ENCODE measurements around the gene OSCP1. TPM values are rescaled to one million over a fixed set of nuclear protein-coding genes. Genes with fewer than 3 reads are reported as not detected.

Gene OSCP1
- total and polyA plus RNA-seq, 3 experiments from 2014 or later, result 2.0 to 2.7 TPM; not detected in 1

- H3K9me3 Mint-ChIP-seq, result no peaks in the 10 kb centered on the region
- POLR2A ChIA-PET, result interaction anchor here (1.1 kb wide), 1 partner anchor 14 kb away, joined by 6 read pairs; the partner anchor contains the start of gene LSM10
- Histone ChIP-seq H3K4me1 (ENCODE audit: insufficient read depth, low read length) (peaks cover 57% of the 10 kb centered on the region), H3K36me3 (ENCODE audit: insufficient read depth, low read length) (peaks cover 4% of the 10 kb centered on the region), H3K27ac (ENCODE audit: low read depth, low read length) (no peak overlapping the region), H3K9me3 (ENCODE audit: low read length) (no peaks in the 10 kb centered on the region), H3K4me3 (ENCODE audit: low read length) (no peak overlapping the region), H3K27me3 (ENCODE audit: insufficient read depth, low read length, poor library complexity, severe bottlenecking) (no peaks in the 10 kb centered on the region)
- DNase-seq, result no peak
- H3K27ac Mint-ChIP-seq, result peak overlapping the region; percentile 47 to 99 (median 92)
- H3K36me3 Mint-ChIP-seq, result peaks cover 0 to 35% (median 10%) of the 10 kb centered on the region in 3 donors
- peaks cover 0 to 2% of the 10 kb centered on the region in 2 donors for H3K27me3 Mint-ChIP-seq
- peak overlapping the region in 6 of 7 donors; percentile 19 to 80 (median 67) for H3K4me3 Mint-ChIP-seq
- CTCF ChIA-PET, result interaction anchor here (0.5 to 6.9 kb wide), 3 partner anchors 12 to 36 kb away, joined by 3 to 38 read pairs (median 3); no protein-coding TSS in a partner anchor
- peaks cover 62 to 79% (median 78%) of the 10 kb centered on the region in 3 donors for H3K4me1 Mint-ChIP-seq
Measured at GRCh38 chr1:36383240-36383639, 67.0 kb downstream of the OSCP1 start.

DNA sequence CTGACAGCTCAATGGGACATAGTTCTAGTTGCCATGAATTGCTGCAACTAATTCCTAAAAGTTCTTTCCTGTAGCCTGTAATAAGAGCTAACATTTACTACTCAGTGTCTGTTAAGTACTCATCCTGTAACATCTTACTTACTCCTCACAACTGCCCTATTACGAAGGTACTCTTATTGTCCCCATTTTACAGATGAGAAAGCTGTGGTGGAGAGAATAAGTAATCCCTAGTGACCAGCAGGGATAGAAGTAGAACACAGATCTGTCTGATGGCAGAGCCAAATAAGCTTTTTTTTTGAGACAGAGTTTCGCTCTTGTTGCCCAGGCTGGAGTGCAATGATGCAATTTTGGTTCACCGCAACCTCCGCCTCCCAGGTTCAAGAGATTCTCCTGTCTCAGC, 67.6 kb downstream of the OSCP1 start:
- Histone ChIP-seq H3K27ac (ENCODE audit: low read depth, low read length) (no peak overlapping the region), H3K36me3 (ENCODE audit: insufficient read depth, low read length) (peaks cover 4% of the 10 kb centered on the region), H3K4me1 (ENCODE audit: insufficient read depth, low read length) (peaks cover 63% of the 10 kb centered on the region), H3K27me3 (ENCODE audit: insufficient read depth, low read length, poor library complexity, severe bottlenecking) (no peaks in the 10 kb centered on the region), H3K4me3 (ENCODE audit: low read length) (no peak overlapping the region), H3K9me3 (ENCODE audit: low read length) (no peaks in the 10 kb centered on the region)
- Mint-ChIP-seq H3K4me3 (no peak overlapping the region), H3K27ac (peak overlapping the region in 5 of 8 donors; percentile 78 to 99 (median 90)), H3K36me3 (peaks cover 0 to 35% (median 10%) of the 10 kb centered on the region in 3 donors), H3K4me1 (peaks cover 66 to 84% (median 82%) of the 10 kb centered on the region in 3 donors), H3K9me3 (no peaks in the 10 kb centered on the region), H3K27me3 (peaks cover 0 to 2% of the 10 kb centered on the region in 2 donors)
- CTCF ChIA-PET, result interaction anchor here (6.9 kb wide), 1 partner anchor 15 kb away, joined by 38 read pairs; no protein-coding TSS in a partner anchor
- DNase-seq, result no peak
- POLR2A ChIA-PET, result interaction anchor here (1.1 kb wide), 1 partner anchor 15 kb away, joined by 6 read pairs; the partner anchor contains the start of gene LSM10

- H3K27me3 ChIP-seq (ENCODE audit: insufficient read depth, low read length, poor library complexity, severe bottlenecking), result no peaks in the 10 kb centered on the region
- DNase-seq, result no peak
- CTCF ChIA-PET, result interaction anchor here (6.9 kb wide), 1 partner anchor 14 kb away, joined by 38 read pairs; no protein-coding TSS in a partner anchor
- peaks cover 0 to 2% of the 10 kb centered on the region in 2 donors for H3K27me3 Mint-ChIP-seq
- H3K4me1 Mint-ChIP-seq, result peaks cover 69 to 85% (median 84%) of the 10 kb centered on the region in 3 donors
- H3K27ac ChIP-seq (ENCODE audit: low read depth, low read length), result no peak overlapping the region
- no peak overlapping the region for H3K4me3 Mint-ChIP-seq
- peaks cover 4% of the 10 kb centered on the region for H3K36me3 ChIP-seq (ENCODE audit: insufficient read depth, low read length)
- peaks cover 0 to 37% (median 11%) of the 10 kb centered on the region in 3 donors for H3K36me3 Mint-ChIP-seq
- no peaks in the 10 kb centered on the region for H3K9me3 Mint-ChIP-seq
- H3K4me1 ChIP-seq (ENCODE audit: insufficient read depth, low read length), result peaks cover 66% of the 10 kb centered on the region
- POLR2A ChIA-PET, result interaction anchor here (1.1 kb wide), 1 partner anchor 15 kb away, joined by 6 read pairs; the partner anchor contains the start of gene LSM10
- no peaks in the 10 kb centered on the region for H3K9me3 ChIP-seq (ENCODE audit: low read length)
- H3K4me3 ChIP-seq (ENCODE audit: low read length), result no peak overlapping the region
- H3K27ac Mint-ChIP-seq, result peak overlapping the region in 7 of 8 donors; percentile 61 to 99 (median 78)
Measured at GRCh38 chr1:36382231-36382630, 68.0 kb downstream of the OSCP1 start.

GRCh38 chr1:36381405-36381804, 68.8 kb downstream of the OSCP1 start:
- Mint-ChIP-seq H3K4me1 (peaks cover 66 to 83% (median 80%) of the 10 kb centered on the region in 3 donors), H3K4me3 (peak overlapping the region in 2 of 7 donors; percentile 17 to 24), H3K9me3 (no peaks in the 10 kb centered on the region), H3K27me3 (peaks cover 0 to 2% of the 10 kb centered on the region in 2 donors), H3K36me3 (peaks cover 0 to 38% (median 11%) of the 10 kb centered on the region in 3 donors), H3K27ac (peak overlapping the region; percentile 61 to 99 (median 83))
- H3K4me3 ChIP-seq (ENCODE audit: low read length), result no peak overlapping the region
- H3K27me3 ChIP-seq (ENCODE audit: insufficient read depth, low read length, poor library complexity, severe bottlenecking), result no peaks in the 10 kb centered on the region
- peaks cover 62% of the 10 kb centered on the region for H3K4me1 ChIP-seq (ENCODE audit: insufficient read depth, low read length)
- DNase-seq, result no peak
- POLR2A ChIA-PET, result no interaction called here
- peaks cover 4% of the 10 kb centered on the region for H3K36me3 ChIP-seq (ENCODE audit: insufficient read depth, low read length)
- CTCF ChIA-PET, result interaction anchor here (6.9 kb wide), 1 partner anchor 13 kb away, joined by 38 read pairs; no protein-coding TSS in a partner anchor
- no peaks in the 10 kb centered on the region for H3K9me3 ChIP-seq (ENCODE audit: low read length)
- H3K27ac ChIP-seq (ENCODE audit: low read depth, low read length), result no peak overlapping the region

DNA sequence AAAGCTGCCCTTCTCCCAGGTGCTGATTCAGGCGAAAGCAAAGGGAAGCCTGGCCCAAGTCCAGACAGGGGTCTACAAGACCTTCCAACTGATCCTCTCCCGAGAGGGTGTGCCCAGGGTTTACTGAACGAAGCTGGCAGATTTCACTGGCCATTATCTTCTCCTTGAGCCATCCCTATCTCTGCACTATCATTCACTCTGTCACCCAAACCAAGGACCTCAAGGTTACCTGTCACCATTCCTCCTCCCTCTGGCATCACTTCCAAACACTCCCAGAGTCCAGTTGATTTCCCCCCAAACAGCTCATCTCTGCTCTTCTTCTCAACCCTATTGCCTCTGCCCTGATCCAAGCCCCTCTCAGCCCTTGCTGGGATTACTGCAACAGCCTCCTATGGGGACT, 69.5 kb downstream of the OSCP1 start:
- H3K9me3 Mint-ChIP-seq, result no peaks in the 10 kb centered on the region

DNA sequence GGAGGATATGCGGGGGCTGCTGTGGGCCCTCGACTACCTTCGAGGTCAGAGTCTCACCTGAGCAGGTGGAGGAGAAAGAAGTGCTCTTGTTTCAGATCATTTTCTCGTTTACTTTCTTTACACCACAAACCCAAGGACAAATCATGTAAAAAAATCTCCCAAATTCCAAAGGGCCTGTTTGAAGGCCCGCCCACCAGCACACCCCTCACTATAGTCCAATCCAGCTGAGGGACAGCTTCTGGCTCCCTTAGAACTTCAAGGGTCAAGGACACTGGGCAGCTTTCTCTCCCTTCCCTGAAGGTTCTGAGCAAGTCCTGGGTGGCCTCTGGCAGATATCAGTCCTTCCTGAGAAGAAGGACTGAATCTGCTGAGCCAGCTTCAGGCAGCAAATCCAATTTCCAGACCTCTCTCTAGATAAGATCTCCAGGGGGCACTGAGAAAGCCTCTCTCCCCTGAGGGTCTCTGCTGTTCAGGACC, 70.1 kb downstream of the OSCP1 start:
- peaks cover 4% of the 10 kb centered on the region for H3K36me3 ChIP-seq (ENCODE audit: insufficient read depth, low read length)
- no peak overlapping the region for H3K27ac ChIP-seq (ENCODE audit: low read depth, low read length)
- no peaks in the 10 kb centered on the region for H3K9me3 Mint-ChIP-seq
- peak overlapping the region; percentile 30 to 99 (median 82) for H3K27ac Mint-ChIP-seq
- no peaks in the 10 kb centered on the region for H3K9me3 ChIP-seq (ENCODE audit: low read length)
- peaks cover 66 to 90% (median 80%) of the 10 kb centered on the region in 3 donors for H3K4me1 Mint-ChIP-seq
- CTCF ChIA-PET, result interaction anchor here (6.9 kb wide), 1 partner anchor 12 kb away, joined by 38 read pairs; no protein-coding TSS in a partner anchor
- H3K27me3 Mint-ChIP-seq, result peaks cover 0 to 2% of the 10 kb centered on the region in 2 donors
- peaks cover 71% of the 10 kb centered on the region for H3K4me1 ChIP-seq (ENCODE audit: insufficient read depth, low read length)
- H3K36me3 Mint-ChIP-seq, result peaks cover 0 to 37% (median 11%) of the 10 kb centered on the region in 3 donors
- peak overlapping the region in 3 of 7 donors; percentile 20 to 70 (median 27) for H3K4me3 Mint-ChIP-seq
- no peak for DNase-seq
- POLR2A ChIA-PET, result no interaction called here
- no peaks in the 10 kb centered on the region for H3K27me3 ChIP-seq (ENCODE audit: insufficient read depth, low read length, poor library complexity, severe bottlenecking)
- H3K4me3 ChIP-seq (ENCODE audit: low read length), result no peak overlapping the region

More for the DNA sequence above, 69.5 kb downstream of the OSCP1 start:
- no peak overlapping the region for H3K4me3 ChIP-seq (ENCODE audit: low read length)
- CTCF ChIA-PET, result interaction anchor here (6.9 kb wide), 1 partner anchor 13 kb away, joined by 38 read pairs; no protein-coding TSS in a partner anchor
- no peaks in the 10 kb centered on the region for H3K9me3 ChIP-seq (ENCODE audit: low read length)
- DNase-seq, result no peak
- H3K36me3 ChIP-seq (ENCODE audit: insufficient read depth, low read length), result peaks cover 4% of the 10 kb centered on the region
- no peak overlapping the region for H3K27ac ChIP-seq (ENCODE audit: low read depth, low read length)
- peaks cover 0 to 2% of the 10 kb centered on the region in 2 donors for H3K27me3 Mint-ChIP-seq
- H3K27ac Mint-ChIP-seq, result peak overlapping the region in 7 of 8 donors; percentile 61 to 99 (median 81)
- H3K4me1 Mint-ChIP-seq, result peaks cover 66 to 85% (median 80%) of the 10 kb centered on the region in 3 donors
- H3K36me3 Mint-ChIP-seq, result peaks cover 0 to 38% (median 11%) of the 10 kb centered on the region in 3 donors
- no peaks in the 10 kb centered on the region for H3K27me3 ChIP-seq (ENCODE audit: insufficient read depth, low read length, poor library complexity, severe bottlenecking)
- POLR2A ChIA-PET, result no interaction called here
- H3K4me3 Mint-ChIP-seq, result peak overlapping the region in 1 of 7 donors; percentile 29
- peaks cover 65% of the 10 kb centered on the region for H3K4me1 ChIP-seq (ENCODE audit: insufficient read depth, low read length)

- peaks cover 68 to 91% (median 80%) of the 10 kb centered on the region in 3 donors for H3K4me1 Mint-ChIP-seq
- H3K9me3 Mint-ChIP-seq, result no peaks in the 10 kb centered on the region
- H3K4me1 ChIP-seq (ENCODE audit: insufficient read depth, low read length), result peaks cover 71% of the 10 kb centered on the region
- H3K9me3 ChIP-seq (ENCODE audit: low read length), result no peaks in the 10 kb centered on the region
- peak overlapping the region; percentile 64 to 99 (median 88) for H3K27ac Mint-ChIP-seq
- peak overlapping the region in 5 of 7 donors; percentile 23 to 49 (median 24) for H3K4me3 Mint-ChIP-seq
- H3K36me3 ChIP-seq (ENCODE audit: insufficient read depth, low read length), result peaks cover 4% of the 10 kb centered on the region
- H3K27me3 ChIP-seq (ENCODE audit: insufficient read depth, low read length, poor library complexity, severe bottlenecking), result no peaks in the 10 kb centered on the region
- no peak overlapping the region for H3K4me3 ChIP-seq (ENCODE audit: low read length)
- H3K36me3 Mint-ChIP-seq, result peaks cover 0 to 34% (median 7%) of the 10 kb centered on the region in 3 donors
- ChIA-PET CTCF (interaction anchor here (0.8 to 1.8 kb wide), 3 partner anchors 10 to 35 kb away, joined by 3 to 5 read pairs (median 3); no protein-coding TSS in a partner anchor), POLR2A (interaction anchor here (1.2 kb wide), 1 partner anchor 20 kb away, joined by 3 read pairs; the partner anchor contains the start of gene LSM10)
- peaks cover 0 to 2% of the 10 kb centered on the region in 2 donors for H3K27me3 Mint-ChIP-seq
- no peak for DNase-seq
- H3K27ac ChIP-seq (ENCODE audit: low read depth, low read length), result peak overlapping the region; percentile 20
Measured at GRCh38 chr1:36377791-36378492, 72.3 kb downstream of the OSCP1 start.

Data from CD8-positive, alpha-beta memory T cell (primary cell).